ENCODE results near the gene PRICKLE3.

- no peak for TF ChIP-seq EZH2 (IDR thresholded peaks at IDR 0.05; ENCODE audit: low read depth, unreplicated experiment)
- no peak for TF ChIP-seq CTCF (conservative IDR thresholded peaks at IDR 0.05; ENCODE audit: low read depth in 2 of 2)
- TF ChIP-seq JUNB (IDR thresholded peaks at IDR 0.05; ENCODE audit: unreplicated experiment), result no peak
- no peak for TF ChIP-seq EZH2phosphoT487 (IDR thresholded peaks at IDR 0.05; ENCODE audit: unreplicated experiment)
Observed at GRCh38 chrX:49155243-49155899, 30.8 kb downstream of the PRICKLE3 start.
